Liver (tissue), 9 donors: ENCODE data around the gene ZNF438. TPM values are rescaled to one million over a fixed set of nuclear protein-coding genes. Genes with fewer than 3 reads are reported as not detected.

Source experiments
- DNase-seq: peaks from one replicate; pipeline ENCODE4 v3.0.0-alpha.2; 2017; ENCODE audit warnings: low spot score
- H3K27ac ChIP-seq, 2 donors: one replicate each; pipeline ENCODE4 v1.7.0; 2013; ENCODE audit warnings: inconsistent platforms in 2 of 2, low read length in 2 of 2, control low read depth in 1 of 2, low read depth in 1 of 2, mild to moderate bottlenecking in 1 of 2
- H3K27me3 ChIP-seq, 4 donors: one replicate each; pipeline versions ENCODE4 v1.6.1 to v1.7.0; 2013; ENCODE audit warnings: low read length in 3 of 4, inconsistent platforms in 1 of 4, mild to moderate bottlenecking in 1 of 4, moderate library complexity in 1 of 4; ENCODE audit not compliant: control insufficient read depth in 4 of 4, insufficient read depth in 4 of 4
- H3K36me3 ChIP-seq, 4 donors: one replicate each; pipeline versions ENCODE4 v1.6.1 to v1.7.0; 2013; ENCODE audit warnings: low read length in 3 of 4, mild to moderate bottlenecking in 3 of 4, low read depth in 1 of 4, moderate library complexity in 1 of 4; ENCODE audit not compliant: control insufficient read depth in 4 of 4, insufficient read depth in 3 of 4
- H3K4me1 ChIP-seq, 4 donors: one replicate each; pipeline versions ENCODE4 v1.6.1 to v1.7.0; 2013; ENCODE audit warnings: low read length in 3 of 4, mild to moderate bottlenecking in 3 of 4, moderate library complexity in 1 of 4; ENCODE audit not compliant: control insufficient read depth in 4 of 4, insufficient read depth in 4 of 4
- H3K4me3 ChIP-seq, 3 donors: one replicate each; pipeline versions ENCODE4 v1.6.1 to v1.7.0; 2013; ENCODE audit warnings: low read length in 3 of 3, control low read depth in 1 of 3, low read depth in 1 of 3, mild to moderate bottlenecking in 1 of 3
- H3K9ac ChIP-seq, 2 donors: one replicate each; pipeline ENCODE4 v1.7.0; 2013; ENCODE audit warnings: low read length in 2 of 2, mild to moderate bottlenecking in 2 of 2, moderate library complexity in 2 of 2, control low read depth in 1 of 2, low read depth in 1 of 2
- H3K9me3 ChIP-seq, 4 donors: one replicate each; pipeline versions ENCODE4 v1.6.1 to v1.7.0; 2013; ENCODE audit warnings: low read length in 3 of 4; ENCODE audit not compliant: control insufficient read depth in 4 of 4
- ATF3 ChIP-seq: IDR thresholded peaks from 2 replicates; pipeline ENCODE4 v1.6.1; 2016; ENCODE audit warnings: antibody characterized with exemption
- CTCF ChIP-seq: fragments of 150-350 bp; IDR thresholded peaks from 2 replicates; pipeline ENCODE4 v1.5.1; 2017; ENCODE audit warnings: improper control_type of control experiment, low read depth, low read length; ENCODE audit not compliant: missing input control
- EGR1 ChIP-seq, 2 donors: IDR thresholded peaks; 2 replicates each; pipeline ENCODE4 v1.6.1; 2016 to 2018; ENCODE audit warnings: antibody characterized with exemption in 2 of 2, low read depth in 2 of 2
- FOXA1 ChIP-seq: IDR thresholded peaks from 2 replicates; pipeline ENCODE4 v1.6.1; 2016; ENCODE audit warnings: antibody characterized with exemption
- HNF4A ChIP-seq, 2 donors: conservative IDR thresholded peaks; 2 replicates each; pipeline ENCODE4 v1.6.1; 2016; ENCODE audit warnings: antibody characterized with exemption in 2 of 2, mild to moderate bottlenecking in 2 of 2
- HNF4G ChIP-seq: IDR thresholded peaks from 2 replicates; pipeline ENCODE4 v1.6.1; 2016; ENCODE audit warnings: antibody characterized with exemption
- JUND ChIP-seq, 2 donors: IDR thresholded peaks; 2 replicates each; pipeline ENCODE4 v1.6.1; 2016; ENCODE audit warnings: antibody characterized with exemption in 2 of 2
- MAX ChIP-seq: IDR thresholded peaks from 2 replicates; pipeline ENCODE4 v1.6.1; 2016; ENCODE audit warnings: antibody characterized with exemption
- NR2F2 ChIP-seq: IDR thresholded peaks from 2 replicates; pipeline ENCODE4 v1.6.1; 2016; ENCODE audit warnings: antibody characterized with exemption
- SP1 ChIP-seq: IDR thresholded peaks from 2 replicates; pipeline ENCODE4 v1.6.1; 2018; ENCODE audit warnings: antibody characterized with exemption, mild to moderate bottlenecking
- YY1 ChIP-seq: IDR thresholded peaks from 2 replicates; pipeline ENCODE4 v1.6.1; 2016; ENCODE audit warnings: antibody characterized with exemption, mild to moderate bottlenecking
- WGBS: extraction: QIAGEN DNeasy Blood & Tissue Kit; methylation state at CpG from one replicate; pipeline ENCODE4 v1.1.7; 2013; 5-methylcytosine and 5-hydroxymethylcytosine counted together
- polyA plus RNA-seq, 2 donors: library from polyadenylated mRNA; stranded (reverse) in 1 of 2; unstranded in 1 of 2; fragments of 200-250 nt in 1 of 2; fragments of >200 nt in 1 of 2; fragmentation: Nextera tagmentation in 1 of 2; extraction: Ambion mirVana in 1 of 2; gene quantifications; one replicate each; pipeline versions ENCODE4 v1.2.1 to v1.2.3, GENCODE V29; 2013 to 2015
- total RNA-seq, 2 donors: library from RNA; depleted of rRNA; stranded (reverse); fragments of >200 nt; gene quantifications; one replicate each; pipeline ENCODE4 v1.2.3, GENCODE V29; 2014
- TF ChIP-seq, protein P1 (sequence below): IDR thresholded peaks from 2 replicates; pipeline ENCODE4 v1.6.1; 2016; ENCODE audit warnings: antibody characterized with exemption
- TF ChIP-seq, protein P2 (sequence below): IDR thresholded peaks from 2 replicates; pipeline ENCODE4 v1.6.1; 2016; ENCODE audit warnings: antibody characterized with exemption, mild to moderate bottlenecking
- donor health status: healthy.
- donor health status: healthy.
- donor health status: healthy.
- donor health status: healthy.
- donor health status: healthy.

Gene ZNF438
- total and polyA plus RNA-seq, 4 donors, result 1.9 to 2.9 (median 2.2) TPM

DNA sequence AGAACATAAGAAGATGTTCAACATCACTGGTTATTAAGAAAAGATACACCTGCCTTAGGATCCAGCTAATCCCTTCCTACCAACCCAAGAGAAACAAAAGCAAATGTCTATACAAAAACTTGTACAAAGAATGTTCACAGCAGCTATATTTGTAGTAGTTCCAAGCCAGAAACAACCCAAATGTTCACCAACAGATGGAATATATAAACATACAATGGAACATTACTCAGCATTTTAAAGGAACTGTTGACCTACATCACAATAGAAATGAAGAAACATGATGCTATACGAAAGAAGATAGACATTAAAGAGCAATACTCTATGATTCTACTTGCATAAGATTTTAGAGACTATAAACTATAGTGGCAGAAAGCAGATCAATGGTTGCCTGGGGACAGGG, 149.4 kb downstream of the ZNF438 start:
- no peak for DNase-seq

More for the DNA sequence above, 149.4 kb downstream of the ZNF438 start:
- WGBS, result 39% methylated on average over 1 of the region's 1 CpG
- no peaks in the 10 kb centered on the region for H3K4me1 ChIP-seq
- H3K9me3 ChIP-seq, result no peaks in the 10 kb centered on the region
- TF ChIP-seq FOXA1, result no peak
- TF ChIP-seq HNF4G, result no peak
- no peak for TF ChIP-seq YY1
- TF ChIP-seq ATF3, result no peak
- no peak for TF ChIP-seq JUND (IDR thresholded peaks at IDR 0.05)
- TF ChIP-seq SP1, result no peak
- TF ChIP-seq, protein P1, sequence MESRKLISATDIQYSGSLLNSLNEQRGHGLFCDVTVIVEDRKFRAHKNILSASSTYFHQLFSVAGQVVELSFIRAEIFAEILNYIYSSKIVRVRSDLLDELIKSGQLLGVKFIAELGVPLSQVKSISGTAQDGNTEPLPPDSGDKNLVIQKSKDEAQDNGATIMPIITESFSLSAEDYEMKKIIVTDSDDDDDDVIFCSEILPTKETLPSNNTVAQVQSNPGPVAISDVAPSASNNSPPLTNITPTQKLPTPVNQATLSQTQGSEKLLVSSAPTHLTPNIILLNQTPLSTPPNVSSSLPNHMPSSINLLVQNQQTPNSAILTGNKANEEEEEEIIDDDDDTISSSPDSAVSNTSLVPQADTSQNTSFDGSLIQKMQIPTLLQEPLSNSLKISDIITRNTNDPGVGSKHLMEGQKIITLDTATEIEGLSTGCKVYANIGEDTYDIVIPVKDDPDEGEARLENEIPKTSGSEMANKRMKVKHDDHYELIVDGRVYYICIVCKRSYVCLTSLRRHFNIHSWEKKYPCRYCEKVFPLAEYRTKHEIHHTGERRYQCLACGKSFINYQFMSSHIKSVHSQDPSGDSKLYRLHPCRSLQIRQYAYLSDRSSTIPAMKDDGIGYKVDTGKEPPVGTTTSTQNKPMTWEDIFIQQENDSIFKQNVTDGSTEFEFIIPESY, result no peak
- TF ChIP-seq, protein P2, sequence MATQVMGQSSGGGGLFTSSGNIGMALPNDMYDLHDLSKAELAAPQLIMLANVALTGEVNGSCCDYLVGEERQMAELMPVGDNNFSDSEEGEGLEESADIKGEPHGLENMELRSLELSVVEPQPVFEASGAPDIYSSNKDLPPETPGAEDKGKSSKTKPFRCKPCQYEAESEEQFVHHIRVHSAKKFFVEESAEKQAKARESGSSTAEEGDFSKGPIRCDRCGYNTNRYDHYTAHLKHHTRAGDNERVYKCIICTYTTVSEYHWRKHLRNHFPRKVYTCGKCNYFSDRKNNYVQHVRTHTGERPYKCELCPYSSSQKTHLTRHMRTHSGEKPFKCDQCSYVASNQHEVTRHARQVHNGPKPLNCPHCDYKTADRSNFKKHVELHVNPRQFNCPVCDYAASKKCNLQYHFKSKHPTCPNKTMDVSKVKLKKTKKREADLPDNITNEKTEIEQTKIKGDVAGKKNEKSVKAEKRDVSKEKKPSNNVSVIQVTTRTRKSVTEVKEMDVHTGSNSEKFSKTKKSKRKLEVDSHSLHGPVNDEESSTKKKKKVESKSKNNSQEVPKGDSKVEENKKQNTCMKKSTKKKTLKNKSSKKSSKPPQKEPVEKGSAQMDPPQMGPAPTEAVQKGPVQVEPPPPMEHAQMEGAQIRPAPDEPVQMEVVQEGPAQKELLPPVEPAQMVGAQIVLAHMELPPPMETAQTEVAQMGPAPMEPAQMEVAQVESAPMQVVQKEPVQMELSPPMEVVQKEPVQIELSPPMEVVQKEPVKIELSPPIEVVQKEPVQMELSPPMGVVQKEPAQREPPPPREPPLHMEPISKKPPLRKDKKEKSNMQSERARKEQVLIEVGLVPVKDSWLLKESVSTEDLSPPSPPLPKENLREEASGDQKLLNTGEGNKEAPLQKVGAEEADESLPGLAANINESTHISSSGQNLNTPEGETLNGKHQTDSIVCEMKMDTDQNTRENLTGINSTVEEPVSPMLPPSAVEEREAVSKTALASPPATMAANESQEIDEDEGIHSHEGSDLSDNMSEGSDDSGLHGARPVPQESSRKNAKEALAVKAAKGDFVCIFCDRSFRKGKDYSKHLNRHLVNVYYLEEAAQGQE, result no peak
- TF ChIP-seq NR2F2, result no peak
- no peak for TF ChIP-seq CTCF
- no peak for TF ChIP-seq MAX
- TF ChIP-seq EGR1 (IDR thresholded peaks at IDR 0.05; ENCODE audit: low read depth in 2 of 2), result no peak
- no peak for TF ChIP-seq HNF4A (conservative IDR thresholded peaks at IDR 0.05)
- H3K27me3 ChIP-seq, result no peaks in the 10 kb centered on the region
- no peak overlapping the region for H3K27ac ChIP-seq
- H3K4me3 ChIP-seq, result no peak overlapping the region
- H3K36me3 ChIP-seq, result no peaks in the 10 kb centered on the region
- H3K9ac ChIP-seq, result no peak overlapping the region
